Fibroblast of the aortic adventitia (primary cell): Measurements from ENCODE around the gene FILIP1. TPM values are rescaled to one million over a fixed set of nuclear protein-coding genes. Genes with fewer than 3 reads are reported as not detected.

Source experiments
- DNase-seq: peaks from one replicate; pipeline ENCODE4 v3.0.0-alpha.2; 2010; ENCODE audit warnings: low read depth
- H3K4me3 ChIP-seq: 2 replicates; pipeline ENCODE4 v1.5.1; 2011; ENCODE audit warnings: low read depth, mild to moderate bottlenecking, control low read depth, low read length, moderate library complexity
- CTCF ChIP-seq: IDR thresholded peaks from 2 replicates; pipeline ENCODE4 v1.5.1; 2011; ENCODE audit warnings: mild to moderate bottlenecking, low read length, control low read depth, inconsistent platforms; ENCODE audit not compliant: insufficient read depth
- total RNA-seq: library from RNA; depleted of rRNA; stranded (reverse); fragments of >200 nt; gene quantifications from 2 replicates; pipeline ENCODE4 v1.2.3, GENCODE V29; 2012; ENCODE audit warnings: low replicate concordance

FILIP1 gene
- total RNA-seq, 1 donor = 0.45 TPM

- no peak overlapping the region for H3K4me3 ChIP-seq
- TF ChIP-seq CTCF = no peak
- DNase-seq = peak; percentile 89
Observed at GRCh38 chr6:75488033-75488432, 5.6 kb downstream of the FILIP1 start.

GRCh38 chr6:75486850-75487518, 6.6 kb downstream of the FILIP1 start:
- no peak overlapping the region for H3K4me3 ChIP-seq
- no peak for DNase-seq
- no peak for TF ChIP-seq CTCF

GRCh38 chr6:75484535-75484934, 9.1 kb downstream of the FILIP1 start:
- TF ChIP-seq CTCF = no peak
- no peak for DNase-seq
- H3K4me3 ChIP-seq = no peak overlapping the region

GRCh38 chr6:75483136-75483952, 10.3 kb downstream of the FILIP1 start:
- no peak overlapping the region for H3K4me3 ChIP-seq
- DNase-seq = no peak
- TF ChIP-seq CTCF = no peak

- H3K4me3 ChIP-seq = no peak overlapping the region
- DNase-seq = peak; percentile 92
- TF ChIP-seq CTCF = no peak
Observed at GRCh38 chr6:75481936-75482593, 11.5 kb downstream of the FILIP1 start.

GRCh38 chr6:75481394-75481793, 12.2 kb downstream of the FILIP1 start:
- no peak for TF ChIP-seq CTCF
- H3K4me3 ChIP-seq = no peak overlapping the region
- DNase-seq = peak; percentile 41
